Measurements from ENCODE around the gene MYLK2. TPM values are rescaled to one million over a fixed set of nuclear protein-coding genes. Genes with fewer than 3 reads are reported as not detected.
"Not testable (repeated sequence)": the region's sequence is repeated elsewhere in the genome, so short reads cannot be mapped to it uniquely, and the experiment has no call there.

The MYLK2 gene
- total RNA-seq, 1 experiment from 2014 or later = 0.10 TPM

DNA sequence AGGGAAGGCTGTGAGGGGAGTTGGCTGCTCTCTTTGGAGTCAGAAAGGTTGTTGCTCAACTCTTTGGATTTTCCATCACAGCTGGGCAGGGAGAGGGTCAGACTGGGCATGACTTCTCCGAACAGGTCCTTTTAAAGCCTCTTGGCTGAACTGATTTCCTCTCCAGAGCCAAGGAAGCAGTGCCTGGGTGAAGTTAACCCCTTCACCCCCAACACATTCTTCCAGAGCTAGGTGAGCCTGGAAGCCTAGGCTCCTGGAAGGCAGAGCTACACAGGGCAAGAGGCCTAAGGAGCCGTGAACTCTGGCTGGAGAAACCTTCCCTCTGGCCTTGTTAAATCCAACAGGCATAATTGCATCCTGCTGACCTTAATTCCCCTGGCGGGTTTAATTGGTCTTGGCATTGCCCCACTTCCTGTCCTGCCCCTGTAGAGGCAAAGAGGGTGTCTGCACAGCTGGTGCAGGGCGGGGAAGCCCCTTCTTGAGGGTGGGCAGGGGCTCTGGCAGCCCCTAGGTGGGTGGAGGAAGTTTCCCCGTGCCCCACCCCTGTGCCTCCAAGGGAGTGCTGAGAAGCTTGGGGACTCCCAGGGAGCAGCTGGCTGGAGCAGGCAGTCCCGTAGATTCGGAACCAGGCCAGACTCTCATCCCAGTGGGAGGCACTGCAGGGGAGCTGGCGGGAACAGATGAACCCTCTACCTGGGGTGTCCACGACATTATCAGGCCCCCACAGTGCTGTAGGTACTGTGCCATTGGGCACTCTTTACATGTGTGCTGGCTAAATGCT, 3.6 kb upstream of the MYLK2 start:
- no peak for DNase-seq (ENCODE audit: extremely low read depth, low read depth)

DNA sequence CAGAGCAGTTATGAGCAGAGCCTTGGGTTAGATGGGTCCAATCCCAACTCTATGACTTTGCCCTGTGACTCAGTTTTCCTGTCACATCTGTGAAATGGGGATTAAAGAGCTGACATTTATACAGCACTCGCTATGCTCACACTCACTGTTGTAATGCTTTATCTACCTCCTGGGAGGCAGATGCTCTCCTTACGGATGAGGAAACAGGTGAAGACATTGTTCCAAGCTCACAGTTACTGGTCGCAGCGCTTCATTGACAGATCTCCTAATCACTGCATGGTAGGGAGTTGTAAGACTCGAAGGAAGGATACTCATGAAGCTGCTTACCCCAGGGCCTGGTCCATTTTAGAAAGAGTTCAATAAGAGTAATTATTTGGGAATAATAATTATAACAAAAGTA, 2.9 kb upstream of the MYLK2 start:
- DNase-seq (ENCODE audit: extremely low read depth, low read depth) = no peak

DNA sequence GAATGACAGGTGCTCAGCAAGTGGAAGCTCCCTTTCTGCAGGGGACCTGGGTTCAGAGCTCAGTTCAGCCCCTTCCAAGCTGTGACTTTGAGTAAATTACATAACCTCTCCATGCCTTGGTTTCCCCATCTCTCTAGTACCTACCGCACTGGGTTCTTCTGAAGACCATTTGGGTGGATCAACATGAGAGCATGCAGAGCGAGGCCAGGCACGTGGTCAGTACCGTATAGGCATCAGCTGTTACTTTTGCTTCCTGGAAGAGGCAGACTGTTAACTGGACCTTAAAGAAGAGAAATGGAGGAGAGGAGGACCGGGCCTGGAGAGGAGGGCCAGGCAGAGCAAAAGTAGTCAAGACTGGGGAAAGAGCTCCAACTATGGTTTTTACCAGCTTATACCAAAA, 1.7 kb upstream of the MYLK2 start:
- DNase-seq (ENCODE audit: extremely low read depth, low read depth) = no peak

DNA sequence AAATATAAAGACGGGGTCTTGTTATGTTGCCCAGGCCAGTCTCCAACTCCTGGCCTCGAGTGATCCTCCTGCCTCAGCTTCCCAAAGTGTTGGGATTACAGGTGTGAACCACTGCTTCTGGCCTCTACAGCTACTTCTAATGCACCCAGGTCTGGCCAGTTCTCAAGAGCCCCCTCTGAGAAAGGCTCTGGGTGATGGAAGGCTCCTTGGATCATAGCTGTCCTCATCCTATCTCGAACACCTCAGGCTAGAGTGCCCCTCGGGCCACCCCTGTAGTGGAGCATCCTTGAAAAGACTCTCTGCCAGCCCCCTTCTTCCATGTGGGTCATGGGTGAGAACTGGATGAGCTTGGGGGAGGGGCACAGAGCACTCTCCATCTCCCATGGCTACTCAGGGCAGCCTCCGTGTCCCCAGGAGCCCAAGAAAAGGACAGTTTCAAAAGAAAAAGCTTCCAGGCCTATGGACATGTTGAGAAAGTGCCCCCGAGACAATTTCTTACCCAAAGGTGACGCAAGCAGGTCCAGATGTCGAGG, 714 bp upstream of the MYLK2 start:
- DNase-seq (ENCODE audit: extremely low read depth, low read depth) = no peak

DNA sequence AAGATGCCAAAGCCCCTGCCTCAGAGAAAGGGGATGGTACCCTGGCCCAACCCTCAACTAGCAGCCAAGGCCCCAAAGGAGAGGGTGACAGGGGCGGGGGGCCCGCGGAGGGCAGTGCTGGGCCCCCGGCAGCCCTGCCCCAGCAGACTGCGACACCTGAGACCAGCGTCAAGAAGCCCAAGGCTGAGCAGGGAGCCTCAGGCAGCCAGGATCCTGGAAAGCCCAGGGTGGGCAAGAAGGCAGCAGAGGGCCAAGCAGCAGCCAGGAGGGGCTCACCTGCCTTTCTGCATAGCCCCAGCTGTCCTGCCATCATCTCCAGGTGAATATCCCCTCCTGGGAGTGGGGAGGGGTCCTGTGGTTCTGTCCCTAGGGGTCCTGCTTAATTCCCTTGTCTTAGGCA, 1.1 kb downstream of the MYLK2 start:
- DNase-seq (ENCODE audit: extremely low read depth, low read depth) = no peak

DNA sequence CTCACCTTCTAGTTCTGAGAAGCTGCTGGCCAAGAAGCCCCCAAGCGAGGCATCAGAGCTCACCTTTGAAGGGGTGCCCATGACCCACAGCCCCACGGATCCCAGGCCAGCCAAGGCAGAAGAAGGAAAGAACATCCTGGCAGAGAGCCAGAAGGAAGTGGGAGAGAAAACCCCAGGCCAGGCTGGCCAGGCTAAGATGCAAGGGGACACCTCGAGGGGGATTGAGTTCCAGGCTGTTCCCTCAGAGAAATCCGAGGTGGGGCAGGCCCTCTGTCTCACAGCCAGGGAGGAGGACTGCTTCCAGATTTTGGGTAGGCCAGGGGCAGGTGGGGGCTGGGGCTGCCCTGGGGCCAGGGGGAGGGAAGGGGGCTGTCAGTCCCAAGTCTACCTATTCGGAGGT, 2.3 kb downstream of the MYLK2 start:
- DNase-seq (ENCODE audit: extremely low read depth, low read depth) = no peak

DNA sequence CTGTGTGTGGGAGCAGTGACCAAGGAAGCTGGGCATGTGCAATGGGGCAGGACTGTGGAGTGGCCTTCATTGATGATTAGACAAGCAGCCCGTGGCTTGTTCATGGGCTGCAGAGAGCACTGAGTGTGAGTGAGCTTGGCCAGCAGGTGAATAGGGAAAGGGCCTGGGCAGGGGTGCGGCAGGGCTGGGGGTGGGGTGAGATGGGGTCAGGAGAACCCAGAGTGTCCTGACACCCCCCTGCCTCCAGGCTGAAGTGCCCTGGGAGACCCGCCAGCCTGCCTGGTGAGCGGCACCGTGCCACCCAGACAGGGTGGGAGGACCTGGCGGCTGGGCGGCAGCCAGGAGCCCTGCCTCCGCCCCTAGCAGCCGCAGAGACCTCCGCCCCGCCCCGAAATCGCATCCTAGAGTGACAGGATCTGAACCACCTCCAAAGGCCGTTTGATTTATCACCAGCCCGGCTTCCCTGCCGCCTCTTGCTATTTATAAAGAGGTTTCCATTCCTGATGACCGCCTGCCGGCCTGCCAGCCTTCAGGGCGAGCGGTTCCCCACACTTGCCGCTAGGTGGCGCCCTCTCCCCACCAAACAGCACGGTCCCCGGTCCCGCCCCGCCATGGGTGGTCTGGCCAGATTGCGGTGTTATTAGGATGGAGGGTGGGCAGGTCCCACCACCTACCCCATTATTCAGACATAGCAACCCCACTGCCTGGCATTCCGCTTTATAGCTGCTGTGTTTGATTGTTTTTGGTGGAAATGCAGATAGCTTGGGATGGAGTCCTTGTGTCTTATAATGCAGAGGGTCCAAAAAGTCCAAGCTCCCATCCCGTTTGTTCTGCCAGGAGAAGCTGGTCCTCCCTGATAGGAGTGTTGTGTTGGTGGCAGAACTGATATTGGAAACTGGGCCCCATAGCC, 3.5 kb downstream of the MYLK2 start:
- DNase-seq (ENCODE audit: extremely low read depth, low read depth) = peak; percentile 43

DNA sequence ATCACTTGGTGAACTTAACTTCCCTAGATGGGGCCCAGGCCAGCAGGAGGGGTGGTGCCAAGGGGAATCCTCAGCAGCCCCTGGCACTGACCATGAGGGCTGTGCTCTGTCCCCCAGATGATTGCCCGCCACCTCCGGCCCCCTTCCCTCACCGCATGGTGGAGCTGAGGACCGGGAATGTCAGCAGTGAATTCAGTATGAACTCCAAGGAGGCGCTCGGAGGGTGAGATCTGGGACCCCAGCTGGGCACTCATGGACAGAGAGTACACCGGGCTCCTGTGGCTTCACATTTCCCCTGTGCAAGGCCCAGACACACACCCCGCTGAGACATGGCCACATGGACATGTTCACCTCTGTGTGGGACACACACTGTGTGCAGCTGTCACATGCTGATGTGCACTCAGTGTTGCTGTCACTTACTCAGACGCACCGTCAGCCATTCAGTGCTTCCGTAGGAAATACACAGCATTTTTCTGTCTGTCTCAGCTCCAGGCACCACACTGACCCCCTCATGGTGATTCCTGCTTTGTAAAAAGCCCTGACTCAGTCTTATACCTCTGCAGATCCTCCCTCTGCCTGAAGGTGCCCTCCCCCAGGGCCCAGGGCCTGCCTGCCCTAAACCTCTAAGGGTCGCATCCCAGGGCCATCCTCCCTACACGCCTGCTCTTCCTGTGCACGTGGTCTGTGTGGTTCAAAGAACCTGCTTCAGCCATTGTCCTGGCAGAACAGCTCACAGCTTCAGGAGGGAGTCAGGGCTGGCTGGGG, 4.4 kb downstream of the MYLK2 start:
- DNase-seq (ENCODE audit: extremely low read depth, low read depth) = no peak

DNA sequence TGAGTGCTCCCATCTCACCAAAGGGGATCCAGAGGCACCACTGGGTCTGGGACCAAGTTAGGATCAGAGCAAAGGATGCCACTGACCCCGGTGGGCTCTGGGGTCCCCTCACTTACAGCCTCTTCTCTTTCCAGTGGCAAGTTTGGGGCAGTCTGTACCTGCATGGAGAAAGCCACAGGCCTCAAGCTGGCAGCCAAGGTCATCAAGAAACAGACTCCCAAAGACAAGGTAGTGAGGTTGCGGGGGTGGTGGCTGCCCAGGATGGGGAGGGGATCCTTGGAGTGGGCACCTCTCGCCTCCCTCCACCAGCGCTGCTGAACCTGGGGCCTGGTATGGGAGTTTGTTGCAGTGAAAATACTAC, 4.9 kb downstream of the MYLK2 start:
- DNase-seq (ENCODE audit: extremely low read depth, low read depth) = no peak

DNA sequence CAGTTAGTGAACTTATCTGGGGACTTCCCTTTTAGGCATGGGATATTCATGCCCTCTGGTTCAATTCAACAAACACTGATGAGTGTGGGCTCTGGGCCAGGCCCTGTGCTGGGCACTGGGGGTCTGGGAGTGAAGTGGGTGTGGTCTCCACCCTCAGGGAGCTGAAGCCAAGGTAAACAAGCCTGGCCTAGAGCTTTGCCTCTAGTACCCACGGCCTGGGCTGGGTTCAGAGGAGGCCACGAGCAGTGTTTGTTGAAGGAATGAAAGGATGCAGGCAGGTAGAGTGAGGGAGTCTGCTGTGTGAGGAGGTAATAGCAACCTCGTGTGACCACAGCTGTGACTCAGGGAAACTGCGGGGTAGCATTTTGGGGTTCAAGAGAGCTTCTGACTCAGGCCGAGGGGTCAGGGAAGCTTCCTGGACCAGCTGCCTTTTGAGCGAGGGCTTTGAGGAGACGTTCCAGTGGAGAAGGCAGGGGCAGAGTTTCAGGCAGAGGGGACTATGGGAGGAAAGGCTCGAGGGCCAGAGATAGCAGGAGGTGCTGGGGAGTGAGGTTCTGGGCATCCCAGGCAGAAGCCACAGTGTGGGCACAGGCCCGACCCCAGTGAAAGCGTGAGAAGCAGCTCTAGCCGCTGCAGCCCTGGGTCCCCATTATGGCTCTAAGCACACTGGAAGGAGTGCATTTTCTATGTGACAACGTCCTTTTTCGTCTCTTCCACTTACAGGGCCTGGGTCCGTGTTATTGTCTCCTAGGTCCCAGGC, 5.6 kb downstream of the MYLK2 start:
- DNase-seq (ENCODE audit: extremely low read depth, low read depth) = no peak

DNA sequence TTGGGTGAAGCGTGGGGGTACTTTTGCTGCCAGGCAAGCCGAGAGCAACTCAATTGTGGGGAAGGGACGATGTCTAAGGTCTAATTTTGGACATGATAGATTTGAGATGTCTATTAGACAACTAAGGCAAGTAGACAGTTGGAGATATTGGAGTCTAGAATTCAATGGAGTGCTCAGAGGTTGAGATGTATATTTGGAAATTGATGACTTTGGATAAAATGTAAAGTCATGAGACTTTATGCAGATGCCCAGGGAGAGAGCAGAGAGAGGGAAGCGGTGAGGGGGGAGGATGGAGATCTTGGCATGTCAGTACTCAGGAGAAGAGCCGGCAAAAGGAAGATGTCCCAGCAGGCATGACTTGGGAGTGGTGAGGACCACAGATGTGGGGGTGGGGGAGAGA, 6.9 kb downstream of the MYLK2 start:
- DNase-seq (ENCODE audit: extremely low read depth, low read depth) = no peak

DNA sequence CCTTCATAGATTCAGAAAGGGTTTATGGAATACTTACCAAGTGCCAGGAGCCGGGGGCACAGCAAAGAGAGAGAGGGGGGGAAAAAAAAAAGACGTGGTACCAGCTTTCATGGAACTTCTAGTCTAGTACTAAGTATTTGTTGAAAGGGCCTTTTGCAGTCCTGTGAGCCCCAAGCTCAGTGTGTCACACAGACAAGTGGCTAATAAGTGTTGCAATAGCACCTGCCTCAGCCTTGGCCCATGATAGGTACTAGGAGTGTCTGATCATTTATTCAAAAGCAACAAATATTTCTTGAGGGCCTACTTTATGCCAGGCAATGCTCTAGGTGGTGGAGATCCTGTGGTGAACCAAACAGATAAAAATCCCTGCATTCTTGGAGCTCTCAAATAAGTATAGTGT, 7.9 kb downstream of the MYLK2 start:
- DNase-seq (ENCODE audit: extremely low read depth, low read depth) = no peak

DNA sequence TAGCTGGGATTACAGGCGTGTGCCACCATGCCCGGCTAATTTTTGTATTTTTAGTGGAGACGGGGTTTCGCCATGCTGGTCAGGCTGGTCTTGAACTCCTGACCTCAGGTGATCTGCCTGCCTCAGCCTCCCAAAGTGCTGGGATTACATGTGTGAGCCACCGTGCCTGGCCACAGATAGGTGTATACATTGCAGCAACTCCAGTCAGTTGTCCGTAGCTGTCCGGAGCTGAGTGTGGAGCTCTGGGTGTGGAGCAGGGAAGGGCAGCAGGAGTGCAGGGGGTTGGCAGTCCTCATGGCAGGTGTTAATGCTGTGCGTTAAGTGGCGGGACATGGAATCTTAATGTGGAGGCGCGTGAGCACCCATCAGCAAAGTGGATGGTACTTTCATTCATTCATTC, 8.9 kb downstream of the MYLK2 start:
- not testable (repeated sequence) for DNase-seq (ENCODE audit: extremely low read depth, low read depth)

DNA sequence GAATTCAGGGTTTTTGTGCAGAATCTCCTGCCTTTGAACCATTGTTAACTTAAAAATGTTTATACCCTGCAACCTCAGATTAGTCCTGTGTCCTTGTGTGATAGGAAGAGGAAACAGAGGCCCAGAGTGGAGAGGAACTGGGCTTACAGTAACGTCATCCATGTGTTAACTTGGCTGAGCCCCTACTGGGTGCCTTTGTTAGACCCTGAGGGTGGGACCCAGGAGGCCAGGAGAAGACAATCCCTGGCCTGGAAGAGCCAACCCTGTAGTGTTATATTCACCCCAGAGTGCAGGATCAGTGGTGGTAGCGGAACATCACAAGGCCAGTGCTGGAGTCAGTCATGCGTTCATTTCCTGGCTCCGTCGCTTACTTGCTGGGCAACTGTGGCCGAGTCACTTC, 10.6 kb downstream of the MYLK2 start:
- DNase-seq (ENCODE audit: extremely low read depth, low read depth) = no peak

DNA sequence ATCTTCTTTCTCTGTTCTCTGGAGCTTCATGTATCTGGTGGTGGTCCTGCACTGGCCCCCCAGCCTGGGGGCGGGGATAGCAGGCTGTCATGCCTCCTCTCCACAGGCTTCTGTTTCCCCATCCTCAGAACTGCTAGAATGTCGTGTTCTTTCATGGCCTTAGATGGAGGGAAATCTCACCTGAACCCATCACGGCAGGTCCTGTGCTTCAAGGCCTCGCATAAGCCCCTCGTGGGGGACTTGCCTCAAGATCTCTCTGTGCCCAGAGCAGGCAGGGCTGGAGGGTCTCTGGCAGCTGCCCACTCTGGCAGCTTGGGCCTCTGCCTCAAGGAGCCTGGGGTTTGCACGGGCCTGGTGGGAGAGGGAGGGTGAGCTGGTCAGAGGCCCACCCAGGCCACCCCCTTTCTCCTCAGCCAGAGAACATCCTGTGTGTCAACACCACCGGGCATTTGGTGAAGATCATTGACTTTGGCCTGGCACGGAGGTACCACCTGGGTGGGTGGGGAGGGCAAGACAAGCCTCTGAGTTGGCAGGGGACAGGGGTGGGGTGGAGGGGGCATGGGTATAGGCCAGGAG, 11.3 kb downstream of the MYLK2 start:
- no peak for DNase-seq (ENCODE audit: extremely low read depth, low read depth)

DNA sequence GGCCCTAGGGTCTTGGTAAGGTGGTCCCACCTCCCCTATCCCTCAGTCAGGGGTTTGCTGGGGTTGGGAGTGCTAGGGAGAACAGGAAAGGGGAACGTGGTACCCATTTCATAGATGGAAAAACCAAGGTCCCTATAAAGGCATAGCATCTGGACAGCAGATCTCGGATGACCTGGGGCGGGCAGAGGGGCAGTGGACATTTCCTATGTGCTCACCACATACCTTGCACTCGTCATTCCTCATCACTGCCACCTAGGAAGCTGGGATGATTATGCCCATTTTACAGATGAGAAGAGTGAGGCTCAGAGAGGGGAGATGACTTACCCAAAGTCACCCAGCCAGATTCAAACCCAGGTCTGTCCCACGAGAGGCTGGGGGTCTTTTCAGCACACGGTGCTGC, 12.1 kb downstream of the MYLK2 start:
- DNase-seq (ENCODE audit: extremely low read depth, low read depth) = no peak

DNA sequence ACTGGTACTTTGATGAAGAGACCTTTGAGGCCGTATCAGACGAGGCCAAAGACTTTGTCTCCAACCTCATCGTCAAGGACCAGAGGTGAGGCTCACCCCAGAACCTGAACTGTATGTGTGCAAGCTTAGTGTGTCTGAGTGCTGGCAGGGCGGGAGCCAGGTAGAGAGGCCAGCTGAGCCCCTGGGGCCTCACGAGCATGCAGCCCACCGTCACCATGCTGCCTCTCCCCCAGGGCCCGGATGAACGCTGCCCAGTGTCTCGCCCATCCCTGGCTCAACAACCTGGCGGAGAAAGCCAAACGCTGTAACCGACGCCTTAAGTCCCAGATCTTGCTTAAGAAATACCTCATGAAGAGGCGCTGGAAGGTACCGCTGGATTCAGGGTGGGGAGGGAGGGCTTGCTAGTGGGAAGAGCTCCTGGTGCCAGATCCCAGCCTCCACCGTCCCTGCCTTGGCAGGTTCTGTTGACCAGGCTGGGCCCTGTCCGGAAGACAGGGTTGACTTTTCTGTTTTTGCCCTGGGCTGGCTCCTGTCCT, 12.7 kb downstream of the MYLK2 start:
- no peak for DNase-seq (ENCODE audit: extremely low read depth, low read depth)

DNA sequence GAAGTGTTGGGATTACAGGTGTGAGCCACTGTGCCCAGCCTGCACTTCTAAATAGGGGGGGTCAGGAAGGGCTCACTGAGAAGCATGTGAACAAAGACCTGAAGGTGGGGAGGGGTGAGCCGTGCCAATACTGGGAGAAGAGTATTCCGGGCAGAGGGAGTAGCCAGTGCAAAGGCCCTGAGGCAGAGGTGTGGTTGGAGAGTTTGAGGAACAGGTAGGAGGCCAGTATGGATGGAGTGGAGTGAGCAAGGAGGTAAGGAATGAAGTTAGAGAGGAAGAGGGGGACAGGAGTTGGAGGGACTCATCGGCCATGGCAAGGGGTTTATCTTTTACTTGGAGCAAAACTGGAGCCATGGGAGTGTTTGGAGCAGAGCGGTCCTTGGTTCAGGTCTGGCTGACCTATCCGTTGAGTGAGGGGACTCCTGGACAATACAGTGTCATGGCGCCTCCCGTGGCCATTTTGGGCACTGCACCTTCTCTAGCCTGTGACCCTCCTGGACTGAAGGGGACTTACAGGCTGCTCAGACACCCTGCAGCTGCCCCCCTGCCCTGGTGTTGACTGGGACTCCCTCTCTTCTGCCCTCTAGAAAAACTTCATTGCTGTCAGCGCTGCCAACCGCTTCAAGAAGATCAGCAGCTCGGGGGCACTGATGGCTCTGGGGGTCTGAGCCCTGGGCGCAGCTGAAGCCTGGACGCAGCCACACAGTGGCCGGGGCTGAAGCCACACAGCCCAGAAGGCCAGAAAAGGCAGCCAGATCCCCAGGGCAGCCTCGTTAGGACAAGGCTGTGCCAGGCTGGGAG, 14.2 kb downstream of the MYLK2 start:
- peak; percentile 52 for DNase-seq (ENCODE audit: extremely low read depth, low read depth)

Measured in NCI-H460 (cell line).